ENCODE results near the gene SARDH.

SARDH gene

GRCh38 chr9:133683586-133684120 lies 54.5 kb downstream of the SARDH start:
- TF ChIP-seq EZH2phosphoT487 (IDR thresholded peaks at IDR 0.05; ENCODE audit: borderline replicate concordance) (no peak), CTCF (conservative IDR thresholded peaks at IDR 0.05; ENCODE audit: low read length) (no peak)
- Histone ChIP-seq H3K4me2 (ENCODE audit: low read depth, low read length, poor library complexity, severe bottlenecking) (no peak overlapping the region), H4K20me1 (ENCODE audit: insufficient read depth, low read length, poor library complexity, severe bottlenecking) (no peaks in the 10 kb centered on the region), H3K4me3 (ENCODE audit: low read length, poor library complexity, severe bottlenecking) (no peak overlapping the region), H3K27me3 (ENCODE audit: insufficient read depth, low read length, poor library complexity, severe bottlenecking) (no peaks in the 10 kb centered on the region), H3K79me2 (ENCODE audit: insufficient read depth, low read length) (no peaks in the 10 kb centered on the region), H3K4me1 (ENCODE audit: insufficient read depth, low read length, poor library complexity, severe bottlenecking) (peaks cover 9% of the 10 kb centered on the region), H3K9ac (ENCODE audit: low read depth, low read length, poor library complexity, severe bottlenecking) (no peak overlapping the region), H2AFZ (ENCODE audit: low read length) (no peak overlapping the region), H3F3A (ENCODE audit: low read depth) (no peaks in the 10 kb centered on the region), H3K9me2 (replicated peaks; ENCODE audit: low read depth, low read length) (no peaks in the 10 kb centered on the region), H3K9me3 (ENCODE audit: insufficient read depth, low read depth, low read length) (no peaks in the 10 kb centered on the region), H3K36me3 (ENCODE audit: insufficient read depth, low read length) (no peaks in the 10 kb centered on the region)

GRCh38 chr9:133682818-133683585 lies 55.1 kb downstream of the SARDH start:
- Histone ChIP-seq H3K79me2 (ENCODE audit: insufficient read depth, low read length) (no peaks in the 10 kb centered on the region), H3K9me3 (ENCODE audit: insufficient read depth, low read depth, low read length) (no peaks in the 10 kb centered on the region), H3K27me3 (ENCODE audit: insufficient read depth, low read length, poor library complexity, severe bottlenecking) (no peaks in the 10 kb centered on the region), H3K36me3 (ENCODE audit: insufficient read depth, low read length) (no peaks in the 10 kb centered on the region), H3F3A (ENCODE audit: low read depth) (no peaks in the 10 kb centered on the region), H3K9ac (ENCODE audit: low read depth, low read length, poor library complexity, severe bottlenecking) (no peak overlapping the region), H2AFZ (ENCODE audit: low read length) (no peak overlapping the region), H3K4me2 (ENCODE audit: low read depth, low read length, poor library complexity, severe bottlenecking) (no peak overlapping the region), H3K4me3 (ENCODE audit: low read length, poor library complexity, severe bottlenecking) (no peak overlapping the region), H4K20me1 (ENCODE audit: insufficient read depth, low read length, poor library complexity, severe bottlenecking) (no peaks in the 10 kb centered on the region), H3K4me1 (ENCODE audit: insufficient read depth, low read length, poor library complexity, severe bottlenecking) (peaks cover 10% of the 10 kb centered on the region), H3K9me2 (replicated peaks; ENCODE audit: low read depth, low read length) (no peaks in the 10 kb centered on the region)
- TF ChIP-seq EZH2phosphoT487 (IDR thresholded peaks at IDR 0.05; ENCODE audit: borderline replicate concordance) (no peak), CTCF (conservative IDR thresholded peaks at IDR 0.05; ENCODE audit: low read length) (no peak)

DNA sequence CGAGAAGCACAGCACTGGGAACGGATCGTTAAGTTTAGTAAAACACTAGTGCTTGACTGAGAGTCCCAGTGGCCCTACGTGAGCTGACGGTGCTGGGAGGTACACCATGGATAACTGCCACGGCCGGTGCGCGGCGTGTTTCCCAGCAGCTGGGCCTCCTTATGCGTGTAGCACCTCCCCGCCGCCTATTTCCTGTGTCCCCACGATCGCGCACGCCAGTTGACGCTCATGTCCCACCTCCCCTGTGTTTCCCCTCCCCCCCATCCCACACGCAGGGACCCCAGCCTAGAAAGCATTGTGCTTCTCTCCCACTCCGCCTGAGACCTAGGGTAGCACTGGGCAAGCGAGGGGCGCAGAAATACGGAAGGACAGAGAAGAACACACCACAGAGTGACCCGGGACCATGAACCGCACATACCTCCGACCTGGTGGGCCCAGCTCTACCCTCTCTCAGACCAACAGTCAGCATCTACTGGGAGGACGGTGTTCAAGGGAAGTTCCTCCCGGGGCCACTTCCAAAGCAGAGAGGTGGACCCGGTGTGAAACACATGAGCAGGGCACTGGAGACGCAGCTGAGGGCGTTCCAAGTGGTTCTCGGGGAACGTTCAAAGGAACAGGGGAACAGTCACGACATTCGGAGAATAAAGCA lies 56.4 kb downstream of the SARDH start:
- H3K27me3 ChIP-seq (ENCODE audit: insufficient read depth, low read length, poor library complexity, severe bottlenecking): no peaks in the 10 kb centered on the region
- no peak overlapping the region for H3K9ac ChIP-seq (ENCODE audit: low read depth, low read length, poor library complexity, severe bottlenecking)
- no peak overlapping the region for H3K4me2 ChIP-seq (ENCODE audit: low read depth, low read length, poor library complexity, severe bottlenecking)
- no peak overlapping the region for H3K4me3 ChIP-seq (ENCODE audit: low read length, poor library complexity, severe bottlenecking)
- H3K79me2 ChIP-seq (ENCODE audit: insufficient read depth, low read length): no peaks in the 10 kb centered on the region
- TF ChIP-seq EZH2phosphoT487 (IDR thresholded peaks at IDR 0.05; ENCODE audit: borderline replicate concordance): no peak
- no peak for TF ChIP-seq CTCF (conservative IDR thresholded peaks at IDR 0.05; ENCODE audit: low read length)
- H3F3A ChIP-seq (ENCODE audit: low read depth): no peaks in the 10 kb centered on the region
- H4K20me1 ChIP-seq (ENCODE audit: insufficient read depth, low read length, poor library complexity, severe bottlenecking): no peaks in the 10 kb centered on the region
- no peaks in the 10 kb centered on the region for H3K36me3 ChIP-seq (ENCODE audit: insufficient read depth, low read length)
- no peaks in the 10 kb centered on the region for H3K9me2 ChIP-seq (replicated peaks; ENCODE audit: low read depth, low read length)
- H3K4me1 ChIP-seq (ENCODE audit: insufficient read depth, low read length, poor library complexity, severe bottlenecking): peaks cover 22% of the 10 kb centered on the region
- no peak overlapping the region for H2AFZ ChIP-seq (ENCODE audit: low read length)
- no peaks in the 10 kb centered on the region for H3K9me3 ChIP-seq (ENCODE audit: insufficient read depth, low read depth, low read length)
